Fibroblast of lung (primary cell): Measurements from ENCODE around the gene GSTT2B. TPM values are rescaled to one million over a fixed set of nuclear protein-coding genes. Genes with fewer than 3 reads are reported as not detected.
"Not testable (repeated sequence)": the region's sequence is repeated elsewhere in the genome, so short reads cannot be mapped to it uniquely, and the experiment has no call there.

Experiments
- DNase-seq, 2 donors: peaks; one replicate each; pipeline versions ENCODE4 v3.0.0 to v3.0.0-alpha.2; 2010; ENCODE audit warnings: low read depth in 2 of 2
- H2AFZ ChIP-seq: 2 replicates; pipeline ENCODE4 v1.5.1; 2012; ENCODE audit warnings: low read length, control low read depth, inconsistent platforms
- H3K27ac ChIP-seq: 2 replicates; pipeline ENCODE4 v1.5.1; 2011; ENCODE audit warnings: low read length, control low read depth; ENCODE audit not compliant: insufficient read depth
- H3K27me3 ChIP-seq: 2 replicates; pipeline ENCODE4 v1.5.1; 2011; ENCODE audit warnings: mild to moderate bottlenecking, low read length; ENCODE audit not compliant: control insufficient read depth, insufficient read depth
- H3K36me3 ChIP-seq: 2 replicates; pipeline ENCODE4 v1.5.1; 2011; ENCODE audit warnings: low read length; ENCODE audit not compliant: control insufficient read depth, insufficient read depth
- H3K4me1 ChIP-seq: 2 replicates; pipeline ENCODE4 v1.5.1; 2011; ENCODE audit warnings: low read length; ENCODE audit not compliant: control insufficient read depth, insufficient read depth; ENCODE audit errors: extremely low read depth
- H3K4me2 ChIP-seq: 2 replicates; pipeline ENCODE4 v1.5.1; 2011; ENCODE audit warnings: low read length, control low read depth; ENCODE audit not compliant: insufficient read depth; ENCODE audit errors: extremely low read depth
- H3K4me3 ChIP-seq, 4 experiments: fragments of 200-600 bp in 1 of 4; sonication (generic) in 1 of 4; replicated peaks in 1 of 4; 2 replicates each; pipeline ENCODE4 v1.5.1; 2011 to 2016; ENCODE audit warnings: low read length in 4 of 4, low read depth in 3 of 4, mild to moderate bottlenecking in 3 of 4, control low read depth in 2 of 4, inconsistent platforms in 1 of 4, mixed read lengths in 1 of 4; ENCODE audit not compliant: insufficient read depth in 1 of 4; ENCODE audit errors: control extremely low read depth in 1 of 4
- H3K79me2 ChIP-seq: 2 replicates; pipeline ENCODE4 v1.5.1; 2012; ENCODE audit warnings: mild to moderate bottlenecking, low read length, inconsistent platforms; ENCODE audit not compliant: control insufficient read depth, insufficient read depth
- H3K9ac ChIP-seq: 2 replicates; pipeline ENCODE4 v1.5.1; 2011; ENCODE audit warnings: mild to moderate bottlenecking, low read length, control low read depth; ENCODE audit not compliant: insufficient read depth
- H3K9me3 ChIP-seq: 2 replicates; pipeline ENCODE4 v1.5.1; 2012; ENCODE audit warnings: low read depth, low read length; ENCODE audit not compliant: control insufficient read depth, insufficient read depth
- H4K20me1 ChIP-seq: 2 replicates; pipeline ENCODE4 v1.5.1; 2011; ENCODE audit warnings: low read length; ENCODE audit not compliant: control insufficient read depth, insufficient read depth; ENCODE audit errors: extremely low read depth
- CTCF ChIP-seq, 2 donors: IDR thresholded peaks in 1 of 2; conservative IDR thresholded peaks in 1 of 2; 1 replicate in 1 of 2; 2 replicates in 1 of 2; pipeline ENCODE4 v1.5.1; 2011 to 2012; ENCODE audit warnings: low read length in 2 of 2, control low read depth in 1 of 2, inconsistent platforms in 1 of 2, low read depth in 1 of 2, mild to moderate bottlenecking in 1 of 2
- EZH2 ChIP-seq: IDR thresholded peaks from 2 replicates; pipeline ENCODE4 v1.5.1; 2012; ENCODE audit warnings: low read length, control low read depth, mild to moderate bottlenecking; ENCODE audit errors: missing control alignments
- polyA plus RNA-seq, 2 donors: library from polyadenylated mRNA; depleted of rRNA in 1 of 2; stranded (reverse) in 1 of 2; unstranded in 1 of 2; fragments of >200 nt; gene quantifications; 2 replicates each; pipeline ENCODE4 v1.2.1, GENCODE V29; 2011 to 2012; ENCODE audit warnings: missing spikeins in 1 of 2
- total RNA-seq: library from RNA; depleted of rRNA; stranded (reverse); fragments of >200 nt; gene quantifications from 2 replicates; pipeline ENCODE4 v1.2.1, GENCODE V29; 2014

Gene GSTT2B
- total and polyA plus RNA-seq, 2 donors (not counting 1 experiment from before 2014, with no cell fraction given): 9.9 to 38.1 TPM

- H3K9me3 ChIP-seq: no peaks in the 10 kb centered on the region
- no peaks in the 10 kb centered on the region for H4K20me1 ChIP-seq
- no peak overlapping the region for H3K4me3 ChIP-seq
- no peak for DNase-seq
- no peaks in the 10 kb centered on the region for H3K27me3 ChIP-seq
- no peak overlapping the region for H3K27ac ChIP-seq
- TF ChIP-seq CTCF (conservative IDR thresholded peaks at IDR 0.05 in 1 of 2, IDR thresholded peaks at IDR 0.05 in 1 of 2; ENCODE audit: low read depth in 1 of 2, low read length in 2 of 2) (no peak), EZH2 (no peak)
- H3K79me2 ChIP-seq: no peaks in the 10 kb centered on the region
- no peak overlapping the region for H2AFZ ChIP-seq
- H3K4me1 ChIP-seq: peaks cover 3% of the 10 kb centered on the region
- no peaks in the 10 kb centered on the region for H3K36me3 ChIP-seq
- H3K4me2 ChIP-seq: no peak overlapping the region
- no peak overlapping the region for H3K9ac ChIP-seq
Measured at GRCh38 chr22:23910496-23911190, 50.4 kb downstream of the GSTT2B start.

GRCh38 chr22:23909296-23909898 lies 51.6 kb downstream of the GSTT2B start:
- Histone ChIP-seq H3K27me3 (no peaks in the 10 kb centered on the region), H3K36me3 (no peaks in the 10 kb centered on the region), H3K9ac (no peak overlapping the region), H3K79me2 (no peaks in the 10 kb centered on the region), H3K4me2 (peak overlapping the region; percentile 59), H3K27ac (no peak overlapping the region), H4K20me1 (no peaks in the 10 kb centered on the region), H3K4me1 (peaks cover 3% of the 10 kb centered on the region), H3K9me3 (no peaks in the 10 kb centered on the region), H3K4me3 (no peak overlapping the region), H2AFZ (peak overlapping the region; percentile 9)
- peak in 1 of 2 donors; percentile 36 for DNase-seq
- TF ChIP-seq CTCF (conservative IDR thresholded peaks at IDR 0.05 in 1 of 2, IDR thresholded peaks at IDR 0.05 in 1 of 2; ENCODE audit: low read depth in 1 of 2, low read length in 2 of 2): no peak
- no peak for TF ChIP-seq EZH2

GRCh38 chr22:23908587-23909205 lies 52.3 kb downstream of the GSTT2B start:
- Histone ChIP-seq H3K9me3 (no peaks in the 10 kb centered on the region), H2AFZ (no peak overlapping the region), H3K27ac (no peak overlapping the region), H3K4me2 (no peak overlapping the region), H3K4me3 (no peak overlapping the region), H3K9ac (no peak overlapping the region), H3K4me1 (peaks cover 3% of the 10 kb centered on the region), H3K36me3 (no peaks in the 10 kb centered on the region), H3K79me2 (no peaks in the 10 kb centered on the region), H4K20me1 (no peaks in the 10 kb centered on the region), H3K27me3 (no peaks in the 10 kb centered on the region)
- DNase-seq: no peak
- TF ChIP-seq CTCF (conservative IDR thresholded peaks at IDR 0.05 in 1 of 2, IDR thresholded peaks at IDR 0.05 in 1 of 2; ENCODE audit: low read depth in 1 of 2, low read length in 2 of 2): no peak
- TF ChIP-seq EZH2: no peak

- H3K27ac ChIP-seq, H3K9ac ChIP-seq: not testable (repeated sequence)
Measured at GRCh38 chr22:23907423-23907822, 53.6 kb downstream of the GSTT2B start.

More at GRCh38 chr22:23907423-23907822, 53.6 kb downstream of the GSTT2B start:
- not testable (repeated sequence) for H3K4me3 ChIP-seq, H3K79me2 ChIP-seq, H3K4me2 ChIP-seq, H2AFZ ChIP-seq, H3K9me3 ChIP-seq, H3K4me1 ChIP-seq, H3K36me3 ChIP-seq, H3K27me3 ChIP-seq, H4K20me1 ChIP-seq, DNase-seq
